Stomach (tissue), 4 donors: Measurements from ENCODE around the gene CALN1.

Source experiments
- POLR2AphosphoS5 ChIP-seq, 3 donors: sonication (generic); formaldehyde crosslinking; IDR thresholded peaks; one replicate each; pipeline ENCODE4 v1.6.1; 2016; ENCODE audit warnings: antibody characterized with exemption in 3 of 3
- TF ChIP-seq, protein P1 (sequence below), 7 experiments: fragments of 450-650 bp in 4 of 7; fragments of 200-600 bp in 3 of 7; sonication (generic) in 3 of 7; IDR thresholded peaks; one replicate each; pipeline ENCODE4 v1.5.1; 2016 to 2019; ENCODE audit warnings: antibody characterized with exemption in 7 of 7, control low read depth in 2 of 7, mild to moderate bottlenecking in 1 of 7

DNA sequence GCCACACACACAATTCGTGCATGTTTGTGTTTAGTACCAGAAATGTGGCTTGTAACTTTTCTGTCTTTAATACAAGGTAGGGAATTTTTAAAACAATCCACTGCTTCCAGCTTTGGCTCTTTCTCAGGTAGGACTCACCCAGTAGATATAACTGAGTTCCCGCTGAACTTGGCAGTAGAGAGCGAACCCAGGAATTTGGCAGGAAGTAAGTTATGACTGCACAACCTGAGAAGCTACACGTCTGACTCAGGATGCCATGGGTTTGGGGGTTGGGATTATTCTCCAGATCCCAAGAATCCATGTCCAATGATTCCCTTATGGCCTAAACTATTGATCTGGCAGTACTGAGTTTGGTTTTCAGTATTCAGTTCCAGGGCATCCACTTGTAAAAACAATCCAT lies 499.7 kb downstream of the CALN1 start:
- TF ChIP-seq, protein P1, sequence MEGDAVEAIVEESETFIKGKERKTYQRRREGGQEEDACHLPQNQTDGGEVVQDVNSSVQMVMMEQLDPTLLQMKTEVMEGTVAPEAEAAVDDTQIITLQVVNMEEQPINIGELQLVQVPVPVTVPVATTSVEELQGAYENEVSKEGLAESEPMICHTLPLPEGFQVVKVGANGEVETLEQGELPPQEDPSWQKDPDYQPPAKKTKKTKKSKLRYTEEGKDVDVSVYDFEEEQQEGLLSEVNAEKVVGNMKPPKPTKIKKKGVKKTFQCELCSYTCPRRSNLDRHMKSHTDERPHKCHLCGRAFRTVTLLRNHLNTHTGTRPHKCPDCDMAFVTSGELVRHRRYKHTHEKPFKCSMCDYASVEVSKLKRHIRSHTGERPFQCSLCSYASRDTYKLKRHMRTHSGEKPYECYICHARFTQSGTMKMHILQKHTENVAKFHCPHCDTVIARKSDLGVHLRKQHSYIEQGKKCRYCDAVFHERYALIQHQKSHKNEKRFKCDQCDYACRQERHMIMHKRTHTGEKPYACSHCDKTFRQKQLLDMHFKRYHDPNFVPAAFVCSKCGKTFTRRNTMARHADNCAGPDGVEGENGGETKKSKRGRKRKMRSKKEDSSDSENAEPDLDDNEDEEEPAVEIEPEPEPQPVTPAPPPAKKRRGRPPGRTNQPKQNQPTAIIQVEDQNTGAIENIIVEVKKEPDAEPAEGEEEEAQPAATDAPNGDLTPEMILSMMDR (IDR thresholded peaks at IDR 0.05), result no peak
- TF ChIP-seq POLR2AphosphoS5 (IDR thresholded peaks at IDR 0.05), result no peak
